ENCODE data around the gene KCNS1.
A peak's percentile ranks its signal among the peaks of the same experiment; 100 is the strongest.

DNA sequence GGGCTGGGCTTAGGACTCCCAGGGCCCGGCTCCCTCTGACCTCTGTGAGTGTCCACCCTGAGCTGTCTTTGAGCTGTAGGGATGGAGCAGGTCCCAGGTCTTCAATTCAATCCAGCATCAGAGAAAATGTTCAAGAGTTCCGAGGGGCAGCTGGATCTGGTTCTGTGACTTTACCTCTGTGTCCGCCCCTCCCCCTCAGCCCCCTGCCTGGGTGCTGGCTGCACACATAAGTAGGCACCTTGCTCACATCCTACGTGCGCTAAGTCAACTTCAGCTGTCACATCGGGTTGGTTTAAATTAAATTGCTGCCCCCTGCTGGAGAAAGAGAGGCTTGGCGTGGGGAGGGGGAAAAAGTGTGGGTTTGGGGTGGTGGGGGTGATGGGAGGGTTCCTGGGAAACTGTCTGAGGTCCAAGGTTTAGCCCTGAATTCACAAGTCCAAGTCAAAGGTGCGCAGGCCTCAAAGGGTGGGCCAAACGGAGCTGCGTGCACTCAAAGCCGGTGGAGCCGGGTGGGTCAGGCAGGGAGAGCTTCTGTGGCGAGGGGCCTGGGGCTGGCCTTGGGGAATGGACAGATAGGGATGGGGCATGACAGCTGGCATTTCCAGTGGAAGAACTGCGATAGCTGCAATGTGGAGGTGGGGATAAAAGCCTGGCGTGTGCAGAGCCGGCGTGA, 11.0 kb upstream of the KCNS1 start:
- TF ChIP-seq, protein P1, sequence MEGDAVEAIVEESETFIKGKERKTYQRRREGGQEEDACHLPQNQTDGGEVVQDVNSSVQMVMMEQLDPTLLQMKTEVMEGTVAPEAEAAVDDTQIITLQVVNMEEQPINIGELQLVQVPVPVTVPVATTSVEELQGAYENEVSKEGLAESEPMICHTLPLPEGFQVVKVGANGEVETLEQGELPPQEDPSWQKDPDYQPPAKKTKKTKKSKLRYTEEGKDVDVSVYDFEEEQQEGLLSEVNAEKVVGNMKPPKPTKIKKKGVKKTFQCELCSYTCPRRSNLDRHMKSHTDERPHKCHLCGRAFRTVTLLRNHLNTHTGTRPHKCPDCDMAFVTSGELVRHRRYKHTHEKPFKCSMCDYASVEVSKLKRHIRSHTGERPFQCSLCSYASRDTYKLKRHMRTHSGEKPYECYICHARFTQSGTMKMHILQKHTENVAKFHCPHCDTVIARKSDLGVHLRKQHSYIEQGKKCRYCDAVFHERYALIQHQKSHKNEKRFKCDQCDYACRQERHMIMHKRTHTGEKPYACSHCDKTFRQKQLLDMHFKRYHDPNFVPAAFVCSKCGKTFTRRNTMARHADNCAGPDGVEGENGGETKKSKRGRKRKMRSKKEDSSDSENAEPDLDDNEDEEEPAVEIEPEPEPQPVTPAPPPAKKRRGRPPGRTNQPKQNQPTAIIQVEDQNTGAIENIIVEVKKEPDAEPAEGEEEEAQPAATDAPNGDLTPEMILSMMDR (IDR thresholded peaks at IDR 0.05), result peak; percentile 60
- TF ChIP-seq SMC3 (IDR thresholded peaks at IDR 0.05) (peak; percentile 67; the same call in 2 of the 3 replicates), ZNF302 (CRISPR knock-in tag; IDR thresholded peaks at IDR 0.05) (no peak), CBX8 (IDR thresholded peaks at IDR 0.05) (no peak), JUN (IDR thresholded peaks at IDR 0.05) (no peak), POLR2A (IDR thresholded peaks at IDR 0.05; ENCODE audit: low read length) (no peak)
- TF ChIP-seq, protein P2, sequence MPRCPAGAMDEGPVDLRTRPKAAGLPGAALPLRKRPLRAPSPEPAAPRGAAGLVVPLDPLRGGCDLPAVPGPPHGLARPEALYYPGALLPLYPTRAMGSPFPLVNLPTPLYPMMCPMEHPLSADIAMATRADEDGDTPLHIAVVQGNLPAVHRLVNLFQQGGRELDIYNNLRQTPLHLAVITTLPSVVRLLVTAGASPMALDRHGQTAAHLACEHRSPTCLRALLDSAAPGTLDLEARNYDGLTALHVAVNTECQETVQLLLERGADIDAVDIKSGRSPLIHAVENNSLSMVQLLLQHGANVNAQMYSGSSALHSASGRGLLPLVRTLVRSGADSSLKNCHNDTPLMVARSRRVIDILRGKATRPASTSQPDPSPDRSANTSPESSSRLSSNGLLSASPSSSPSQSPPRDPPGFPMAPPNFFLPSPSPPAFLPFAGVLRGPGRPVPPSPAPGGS (IDR thresholded peaks at IDR 0.05), result no peak
- TF ChIP-seq, protein P3, sequence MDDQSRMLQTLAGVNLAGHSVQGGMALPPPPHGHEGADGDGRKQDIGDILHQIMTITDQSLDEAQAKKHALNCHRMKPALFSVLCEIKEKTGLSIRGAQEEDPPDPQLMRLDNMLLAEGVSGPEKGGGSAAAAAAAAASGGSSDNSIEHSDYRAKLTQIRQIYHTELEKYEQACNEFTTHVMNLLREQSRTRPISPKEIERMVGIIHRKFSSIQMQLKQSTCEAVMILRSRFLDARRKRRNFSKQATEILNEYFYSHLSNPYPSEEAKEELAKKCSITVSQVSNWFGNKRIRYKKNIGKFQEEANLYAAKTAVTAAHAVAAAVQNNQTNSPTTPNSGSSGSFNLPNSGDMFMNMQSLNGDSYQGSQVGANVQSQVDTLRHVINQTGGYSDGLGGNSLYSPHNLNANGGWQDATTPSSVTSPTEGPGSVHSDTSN (IDR thresholded peaks at IDR 0.05), result no peak
- TF ChIP-seq, protein P4, sequence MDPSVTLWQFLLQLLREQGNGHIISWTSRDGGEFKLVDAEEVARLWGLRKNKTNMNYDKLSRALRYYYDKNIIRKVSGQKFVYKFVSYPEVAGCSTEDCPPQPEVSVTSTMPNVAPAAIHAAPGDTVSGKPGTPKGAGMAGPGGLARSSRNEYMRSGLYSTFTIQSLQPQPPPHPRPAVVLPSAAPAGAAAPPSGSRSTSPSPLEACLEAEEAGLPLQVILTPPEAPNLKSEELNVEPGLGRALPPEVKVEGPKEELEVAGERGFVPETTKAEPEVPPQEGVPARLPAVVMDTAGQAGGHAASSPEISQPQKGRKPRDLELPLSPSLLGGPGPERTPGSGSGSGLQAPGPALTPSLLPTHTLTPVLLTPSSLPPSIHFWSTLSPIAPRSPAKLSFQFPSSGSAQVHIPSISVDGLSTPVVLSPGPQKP (IDR thresholded peaks at IDR 0.05; ENCODE audit: low read depth, low read length), result no peak

Data from A549 (cell line).